ENCODE data around the gene AOPEP.

DNA sequence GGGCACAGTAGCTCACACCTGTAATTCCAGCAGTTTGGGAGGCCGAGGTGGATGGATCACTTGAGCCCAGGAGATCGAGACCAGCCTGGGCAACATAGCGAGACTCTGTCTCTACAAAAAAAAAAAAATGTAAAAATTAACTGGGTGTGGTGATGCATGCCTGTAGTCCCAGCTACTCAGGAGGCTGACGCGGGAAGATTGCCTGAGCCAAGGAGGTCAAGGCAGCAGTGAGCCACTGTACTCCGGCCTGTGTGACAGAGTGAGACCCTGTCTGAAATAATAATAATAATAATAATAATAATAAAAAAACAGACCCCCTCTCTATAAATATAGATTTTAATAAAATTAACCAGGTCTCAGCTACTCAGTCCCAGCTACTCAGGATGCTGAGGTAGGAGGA lies 179.7 kb downstream of the AOPEP start:
- TF ChIP-seq POLR2A (IDR thresholded peaks at IDR 0.05; ENCODE audit: low read depth, low read length), result no peak
- TF ChIP-seq POLR2AphosphoS5 (IDR thresholded peaks at IDR 0.05; ENCODE audit: low read depth, low read length), result no peak

Data from GM12891 (cell line).